HL-60 (cell line): ENCODE data around the gene PLD2.

Experiments
- CTCF ChIP-seq: IDR thresholded peaks from one replicate; pipeline ENCODE4 v1.5.1; 2011; ENCODE audit warnings: low read length, control low read depth, inconsistent platforms; ENCODE audit not compliant: insufficient read depth
- REST ChIP-seq: IDR thresholded peaks from 2 replicates; pipeline ENCODE4 v1.6.1; 2012; ENCODE audit warnings: low read depth; ENCODE audit not compliant: insufficient replicate concordance

- no peak for TF ChIP-seq REST
- no peak for TF ChIP-seq CTCF
These were observed 839 bp downstream of the PLD2 start for GRCh38 chr17:4807605-4808377.
